Panc1 (cell line): ENCODE data around the gene ZFP3. TPM values are rescaled to one million over a fixed set of nuclear protein-coding genes. Genes with fewer than 3 reads are reported as not detected.
"Not testable (repeated sequence)": the region's sequence is repeated elsewhere in the genome, so short reads cannot be mapped to it uniquely, and the experiment has no call there.

Source experiments
- ATAC-seq: fragments of 200-7000 bp; cut with Tn5 transposase; 2 replicates; pipeline ENCODE4 v1.9.1; 2020; ENCODE audit warnings: mild to moderate bottlenecking, moderate library complexity
- BruUV-seq: library from RNA; stranded (reverse); fragments of 400-500 nt; replicated peaks from 2 replicates; lab custom pipeline; 2021; lab: Mats Ljungman, UMichigan
- CTCF ChIA-PET: fragments of 300-600 bp; sonication (Branson Sonifier 250); formaldehyde crosslinking; loops from one replicate; lab custom pipeline; 2022; ENCODE audit warnings: antibody characterized with exemption; lab: Charles Lee
- POLR2A ChIA-PET: fragments of 300-600 bp; sonication (Branson Sonifier 250); formaldehyde crosslinking; loops from one replicate; lab custom pipeline; 2022; ENCODE audit warnings: antibody characterized with exemption; lab: Charles Lee
- DNase-seq: peaks from one replicate; pipeline ENCODE4 v3.0.0-alpha.2; 2010; ENCODE audit warnings: low read depth, low spot score
- H3K27ac ChIP-seq: 2 replicates; pipeline ENCODE4 v1.5.1; 2011; ENCODE audit warnings: mild to moderate bottlenecking, low read length, inconsistent platforms
- H3K27me3 ChIP-seq: fragments of 200-500 bp; sonication (Bioruptor generic); 2 replicates; pipeline ENCODE4 v1.6.0; 2014; ENCODE audit warnings: low read length, inconsistent platforms; ENCODE audit not compliant: control insufficient read depth, insufficient read depth
- H3K36me3 ChIP-seq: fragments of 200-500 bp; sonication (Bioruptor generic); 2 replicates; pipeline ENCODE4 v1.5.1; 2014; ENCODE audit warnings: inconsistent platforms, mild to moderate bottlenecking, low read length, moderate library complexity; ENCODE audit not compliant: control insufficient read depth, insufficient read depth
- H3K4me1 ChIP-seq: 2 replicates; pipeline ENCODE4 v1.5.1; 2011; ENCODE audit warnings: inconsistent platforms, mild to moderate bottlenecking, low read length, moderate library complexity; ENCODE audit not compliant: control insufficient read depth, insufficient read depth
- H3K4me3 ChIP-seq, 2 experiments: 2 replicates each; pipeline ENCODE4 v1.5.1; 2011 to 2012; ENCODE audit warnings: low read depth in 2 of 2, low read length in 2 of 2, mild to moderate bottlenecking in 2 of 2, inconsistent platforms in 1 of 2, moderate library complexity in 1 of 2
- H3K9me3 ChIP-seq: fragments of 200-500 bp; sonication (Bioruptor generic); 2 replicates; pipeline ENCODE4 v1.5.1; 2014; ENCODE audit warnings: low read depth, mild to moderate bottlenecking, inconsistent platforms, low read length, moderate library complexity; ENCODE audit not compliant: control insufficient read depth, insufficient read depth
- CTCF ChIP-seq: fragments of 450-650 bp; IDR thresholded peaks from 2 replicates; pipeline ENCODE4 v1.5.1; 2017; ENCODE audit warnings: mild to moderate bottlenecking
- POLR2AphosphoS5 ChIP-seq: IDR thresholded peaks from 2 replicates; pipeline ENCODE4 v1.6.1; 2012; ENCODE audit warnings: mild to moderate bottlenecking, low read depth, low read length, moderate library complexity
- SIN3A ChIP-seq: IDR thresholded peaks from 2 replicates; pipeline ENCODE4 v1.6.1; 2012; ENCODE audit warnings: low read depth, mild to moderate bottlenecking, low read length, moderate library complexity, borderline replicate concordance; ENCODE audit not compliant: insufficient read depth
- TCF7L2 ChIP-seq: IDR thresholded peaks from 2 replicates; pipeline ENCODE4 v1.6.1; 2011; ENCODE audit warnings: mild to moderate bottlenecking, low read depth, low read length, inconsistent platforms
- in situ Hi-C: cut with HindIII; loops from 2 replicates; pipeline ENCODE4 v1.10.0; 2016; ENCODE audit warnings: low sequenced_read_pairs, low pct_unique_long_range_greater_than_20kb
- intact Hi-C: fragments of 100-400 bp; cut with micrococcal nuclease; formaldehyde crosslinking; loops from one replicate; pipeline ENCODE4 v1.10.0; 2022; ENCODE audit not compliant: unreplicated experiment
- total RNA-seq: library from RNA; stranded (reverse); gene quantifications from one replicate; pipeline ENCODE4 v1.2.1, GENCODE V29; 2021; ENCODE audit not compliant: unreplicated experiment
- TF ChIP-seq, protein P1 (sequence below), 2 experiments: IDR thresholded peaks; 2 replicates each; pipeline ENCODE4 v1.6.1; 2011 to 2012; ENCODE audit warnings: low read depth in 2 of 2, control low read depth in 1 of 2, low read length in 1 of 2, mild to moderate bottlenecking in 1 of 2, moderate library complexity in 1 of 2; ENCODE audit not compliant: insufficient read depth in 1 of 2

The ZFP3 gene
- total RNA-seq, 1 experiment from 2014 or later, result not detected

DNA sequence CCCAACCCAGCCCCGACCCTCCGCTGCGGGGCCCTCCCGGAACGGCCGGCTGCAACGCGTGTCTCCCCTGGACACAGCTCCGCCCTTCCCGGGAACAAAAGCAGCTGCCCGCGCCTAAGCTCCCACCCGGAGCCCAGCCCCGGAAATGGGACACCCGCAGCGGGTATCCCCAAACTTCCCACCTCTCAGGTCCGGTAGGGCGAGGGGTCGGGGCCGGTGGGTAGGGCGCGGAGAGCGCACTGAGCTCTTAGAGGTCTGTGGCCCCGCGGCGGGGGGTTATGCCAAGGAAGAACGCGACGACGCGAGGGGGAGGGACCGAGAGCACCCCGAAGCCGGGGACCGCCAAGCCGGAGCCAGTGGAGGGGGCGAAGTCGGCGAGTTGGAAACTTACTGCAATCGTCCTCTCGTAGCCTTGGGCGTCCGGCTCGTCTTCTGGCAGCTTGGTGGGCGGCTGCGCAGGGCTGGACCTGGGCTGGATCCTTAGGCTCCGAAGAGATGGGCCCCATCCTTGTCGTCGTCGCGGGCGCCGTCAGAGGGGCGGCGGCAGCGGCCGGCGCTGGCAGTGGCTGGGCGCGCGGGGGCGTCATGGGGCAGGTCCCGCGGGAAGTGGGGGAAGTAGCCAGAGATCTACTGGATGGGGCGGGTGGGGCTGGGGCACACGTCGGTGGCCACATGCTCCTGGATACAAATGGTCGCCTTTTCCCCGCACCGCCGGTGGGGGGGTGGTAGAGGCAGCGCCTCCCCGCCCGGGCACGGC lies 44.5 kb downstream of the ZFP3 start:
- Histone ChIP-seq H3K9me3 (no peaks in the 10 kb centered on the region), H3K27me3 (no peaks in the 10 kb centered on the region), H3K4me3 (peak overlapping the region; percentile 41 to 53), H3K36me3 (no peaks in the 10 kb centered on the region), H3K4me1 (no peaks in the 10 kb centered on the region), H3K27ac (no peak overlapping the region)
- TF ChIP-seq SIN3A, result no peak
- TF ChIP-seq, protein P1, sequence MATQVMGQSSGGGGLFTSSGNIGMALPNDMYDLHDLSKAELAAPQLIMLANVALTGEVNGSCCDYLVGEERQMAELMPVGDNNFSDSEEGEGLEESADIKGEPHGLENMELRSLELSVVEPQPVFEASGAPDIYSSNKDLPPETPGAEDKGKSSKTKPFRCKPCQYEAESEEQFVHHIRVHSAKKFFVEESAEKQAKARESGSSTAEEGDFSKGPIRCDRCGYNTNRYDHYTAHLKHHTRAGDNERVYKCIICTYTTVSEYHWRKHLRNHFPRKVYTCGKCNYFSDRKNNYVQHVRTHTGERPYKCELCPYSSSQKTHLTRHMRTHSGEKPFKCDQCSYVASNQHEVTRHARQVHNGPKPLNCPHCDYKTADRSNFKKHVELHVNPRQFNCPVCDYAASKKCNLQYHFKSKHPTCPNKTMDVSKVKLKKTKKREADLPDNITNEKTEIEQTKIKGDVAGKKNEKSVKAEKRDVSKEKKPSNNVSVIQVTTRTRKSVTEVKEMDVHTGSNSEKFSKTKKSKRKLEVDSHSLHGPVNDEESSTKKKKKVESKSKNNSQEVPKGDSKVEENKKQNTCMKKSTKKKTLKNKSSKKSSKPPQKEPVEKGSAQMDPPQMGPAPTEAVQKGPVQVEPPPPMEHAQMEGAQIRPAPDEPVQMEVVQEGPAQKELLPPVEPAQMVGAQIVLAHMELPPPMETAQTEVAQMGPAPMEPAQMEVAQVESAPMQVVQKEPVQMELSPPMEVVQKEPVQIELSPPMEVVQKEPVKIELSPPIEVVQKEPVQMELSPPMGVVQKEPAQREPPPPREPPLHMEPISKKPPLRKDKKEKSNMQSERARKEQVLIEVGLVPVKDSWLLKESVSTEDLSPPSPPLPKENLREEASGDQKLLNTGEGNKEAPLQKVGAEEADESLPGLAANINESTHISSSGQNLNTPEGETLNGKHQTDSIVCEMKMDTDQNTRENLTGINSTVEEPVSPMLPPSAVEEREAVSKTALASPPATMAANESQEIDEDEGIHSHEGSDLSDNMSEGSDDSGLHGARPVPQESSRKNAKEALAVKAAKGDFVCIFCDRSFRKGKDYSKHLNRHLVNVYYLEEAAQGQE (IDR thresholded peaks at IDR 0.05; ENCODE audit: insufficient read depth in 1 of 2, low read depth in 2 of 2, low read length in 1 of 2), result no peak
- no peak; the same call in 1 of the 2 replicates for TF ChIP-seq CTCF
- no peak for TF ChIP-seq POLR2AphosphoS5
- TF ChIP-seq TCF7L2, result no peak
- in situ Hi-C loops (no loop called here), intact Hi-C loops (no loop called here)
- ChIA-PET POLR2A (no interaction called here), CTCF (no interaction called here)
- DNase-seq (no peak), ATAC-seq (peak; percentile 82)
- BruUV-seq, result no TSS peak

DNA sequence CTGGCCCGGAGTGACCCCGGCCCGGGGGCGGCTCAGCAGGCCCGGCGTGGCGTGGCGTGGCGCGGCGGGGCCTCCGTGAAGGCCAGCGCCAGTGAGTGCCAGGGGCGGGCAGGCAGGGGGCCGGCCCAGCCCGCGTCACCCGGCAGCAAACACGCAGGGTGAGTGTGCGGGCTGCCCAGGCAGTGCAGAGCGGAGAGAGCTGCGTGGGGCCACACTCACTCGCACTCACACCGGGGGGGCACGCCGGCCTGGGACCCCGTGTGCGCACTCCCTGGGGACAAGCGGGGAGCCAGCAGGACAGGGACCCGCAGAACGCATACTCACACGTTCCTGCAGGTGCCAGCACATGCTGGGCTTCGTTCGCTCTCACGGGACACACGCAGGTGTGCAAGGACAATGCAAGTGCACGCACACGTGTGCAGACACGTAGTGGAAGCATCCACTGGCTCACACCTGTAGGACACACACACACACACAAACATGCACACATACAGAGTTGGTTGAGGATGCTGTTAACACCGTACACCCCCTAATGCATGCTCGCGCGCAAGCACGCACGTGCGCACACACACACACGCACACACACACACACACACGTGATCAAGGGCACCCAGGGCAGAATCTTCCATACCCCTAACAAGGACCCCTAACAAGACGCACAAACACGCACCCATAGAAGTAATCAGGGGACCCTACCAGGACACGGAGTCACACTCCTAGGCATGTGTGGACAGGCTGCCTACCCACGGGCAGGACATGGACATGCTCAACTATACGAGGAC lies 45.3 kb downstream of the ZFP3 start:
- intact Hi-C loops, result no loop called here
- H3K27me3 ChIP-seq, result no peaks in the 10 kb centered on the region
- TF ChIP-seq, protein P1 (IDR thresholded peaks at IDR 0.05; ENCODE audit: insufficient read depth in 1 of 2, low read depth in 2 of 2, low read length in 1 of 2), result no peak
- TF ChIP-seq SIN3A (no peak), CTCF (no peak; the same call in 1 of the 2 replicates), TCF7L2 (no peak), POLR2AphosphoS5 (no peak)
- in situ Hi-C loops, result no loop called here
- no TSS peak for BruUV-seq
- no peaks in the 10 kb centered on the region for H3K4me1 ChIP-seq
- POLR2A ChIA-PET, result no interaction called here
- H3K27ac ChIP-seq, result no peak overlapping the region
- DNase-seq, result no peak
- no peaks in the 10 kb centered on the region for H3K36me3 ChIP-seq
- ATAC-seq, result 0 out of 2 replicates have a peak, but pooled peaks have one; percentile 31
- H3K4me3 ChIP-seq, result no peak overlapping the region
- H3K9me3 ChIP-seq, result no peaks in the 10 kb centered on the region
- CTCF ChIA-PET, result no interaction called here

DNA sequence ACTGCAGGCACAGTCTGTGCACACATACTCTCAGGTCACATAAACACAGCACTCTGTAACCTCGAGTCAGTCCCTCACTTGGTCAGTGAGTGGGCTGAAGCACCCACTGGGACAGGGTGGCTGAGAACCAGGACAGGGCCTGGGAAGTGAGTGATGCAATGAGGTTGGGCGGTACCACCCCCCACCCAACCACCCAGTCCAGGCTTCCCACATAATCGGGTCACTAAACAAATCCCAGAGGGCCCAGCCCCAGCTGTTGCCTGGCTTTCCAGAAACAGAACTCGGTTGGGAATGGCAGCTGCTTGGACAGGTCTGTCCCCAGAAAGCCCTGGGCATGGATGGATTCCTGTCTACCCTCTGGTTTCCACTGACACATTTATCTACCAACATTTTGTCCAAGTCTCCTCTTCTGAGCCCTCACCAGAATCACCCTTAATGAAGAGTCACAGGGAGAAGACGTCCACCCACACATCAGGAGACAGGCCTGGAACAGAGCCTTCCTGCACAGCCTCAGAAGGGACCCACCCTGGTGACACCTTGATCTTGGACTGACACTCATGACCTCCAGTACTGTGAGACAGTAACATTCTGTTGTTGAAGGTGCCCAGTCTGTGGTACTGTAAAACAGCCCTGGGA lies 46.0 kb downstream of the ZFP3 start:
- not testable (repeated sequence) for H3K27me3 ChIP-seq

More for the DNA sequence above, 46.0 kb downstream of the ZFP3 start:
- POLR2A ChIA-PET, CTCF ChIA-PET, in situ Hi-C loops, H3K27ac ChIP-seq, H3K36me3 ChIP-seq, H3K4me1 ChIP-seq, intact Hi-C loops, DNase-seq, BruUV-seq, H3K4me3 ChIP-seq, H3K9me3 ChIP-seq: not testable (repeated sequence)
- ATAC-seq, result peak; percentile 12; the same call in 1 of the 2 replicates
